DND-41 (cell line): ENCODE results near the gene RAB6B.

Experiments
- EZH2 ChIP-seq: IDR thresholded peaks from 3 replicates; pipeline ENCODE4 v1.6.1; 2012; ENCODE audit warnings: borderline replicate concordance, low read depth, mild to moderate bottlenecking, moderate library complexity, low read length, inconsistent platforms; ENCODE audit not compliant: severe bottlenecking
- TF ChIP-seq, protein P1 (sequence below): IDR thresholded peaks from 2 replicates; pipeline ENCODE4 v1.5.1; 2012; ENCODE audit warnings: borderline replicate concordance, low read length, moderate library complexity, mild to moderate bottlenecking; ENCODE audit not compliant: poor library complexity, severe bottlenecking; ENCODE audit errors: extremely low read depth

DNA sequence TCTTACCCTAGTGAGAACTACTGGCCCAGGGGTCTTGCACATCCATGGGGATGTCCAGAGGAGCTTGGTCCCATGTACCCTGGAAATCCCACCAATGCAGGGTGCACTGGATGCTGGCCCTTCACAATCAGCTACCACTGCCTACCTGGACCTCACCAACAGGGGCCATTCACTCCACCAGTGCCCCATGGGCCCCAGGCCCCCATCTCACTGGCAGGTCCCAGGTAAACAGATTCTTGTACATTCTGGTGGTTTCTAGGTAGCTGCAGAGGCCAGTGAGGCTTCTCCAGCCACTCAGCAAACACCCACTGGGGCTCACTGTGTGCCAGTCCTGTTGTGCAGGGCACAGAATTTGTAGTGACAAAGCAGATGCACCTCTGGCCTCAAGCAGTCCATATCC is 24.9 kb downstream of the RAB6B start:
- TF ChIP-seq, protein P1, sequence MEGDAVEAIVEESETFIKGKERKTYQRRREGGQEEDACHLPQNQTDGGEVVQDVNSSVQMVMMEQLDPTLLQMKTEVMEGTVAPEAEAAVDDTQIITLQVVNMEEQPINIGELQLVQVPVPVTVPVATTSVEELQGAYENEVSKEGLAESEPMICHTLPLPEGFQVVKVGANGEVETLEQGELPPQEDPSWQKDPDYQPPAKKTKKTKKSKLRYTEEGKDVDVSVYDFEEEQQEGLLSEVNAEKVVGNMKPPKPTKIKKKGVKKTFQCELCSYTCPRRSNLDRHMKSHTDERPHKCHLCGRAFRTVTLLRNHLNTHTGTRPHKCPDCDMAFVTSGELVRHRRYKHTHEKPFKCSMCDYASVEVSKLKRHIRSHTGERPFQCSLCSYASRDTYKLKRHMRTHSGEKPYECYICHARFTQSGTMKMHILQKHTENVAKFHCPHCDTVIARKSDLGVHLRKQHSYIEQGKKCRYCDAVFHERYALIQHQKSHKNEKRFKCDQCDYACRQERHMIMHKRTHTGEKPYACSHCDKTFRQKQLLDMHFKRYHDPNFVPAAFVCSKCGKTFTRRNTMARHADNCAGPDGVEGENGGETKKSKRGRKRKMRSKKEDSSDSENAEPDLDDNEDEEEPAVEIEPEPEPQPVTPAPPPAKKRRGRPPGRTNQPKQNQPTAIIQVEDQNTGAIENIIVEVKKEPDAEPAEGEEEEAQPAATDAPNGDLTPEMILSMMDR = no peak
- no peak for TF ChIP-seq EZH2
